ENCODE measurements around the gene ICE2.

DNA sequence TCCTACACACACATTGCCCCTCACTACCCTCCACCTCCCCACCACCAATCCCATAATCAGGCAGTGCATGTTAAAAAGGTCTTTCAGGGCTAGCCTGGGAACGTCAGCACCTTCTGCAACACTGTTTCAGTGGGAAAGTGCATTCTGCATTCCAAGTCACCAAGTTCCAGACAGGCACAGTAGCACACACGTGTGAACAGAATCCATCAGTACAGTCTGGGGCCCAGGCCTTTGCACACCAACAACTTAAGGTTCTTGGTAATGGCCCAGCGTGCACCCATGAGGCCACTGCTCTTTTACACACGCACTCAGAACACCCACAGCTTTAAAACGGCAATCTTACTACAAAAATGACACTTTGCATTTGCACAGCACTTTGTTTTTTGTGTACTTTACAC is 82.4 kb downstream of the ICE2 start:
- TF ChIP-seq, protein P1, sequence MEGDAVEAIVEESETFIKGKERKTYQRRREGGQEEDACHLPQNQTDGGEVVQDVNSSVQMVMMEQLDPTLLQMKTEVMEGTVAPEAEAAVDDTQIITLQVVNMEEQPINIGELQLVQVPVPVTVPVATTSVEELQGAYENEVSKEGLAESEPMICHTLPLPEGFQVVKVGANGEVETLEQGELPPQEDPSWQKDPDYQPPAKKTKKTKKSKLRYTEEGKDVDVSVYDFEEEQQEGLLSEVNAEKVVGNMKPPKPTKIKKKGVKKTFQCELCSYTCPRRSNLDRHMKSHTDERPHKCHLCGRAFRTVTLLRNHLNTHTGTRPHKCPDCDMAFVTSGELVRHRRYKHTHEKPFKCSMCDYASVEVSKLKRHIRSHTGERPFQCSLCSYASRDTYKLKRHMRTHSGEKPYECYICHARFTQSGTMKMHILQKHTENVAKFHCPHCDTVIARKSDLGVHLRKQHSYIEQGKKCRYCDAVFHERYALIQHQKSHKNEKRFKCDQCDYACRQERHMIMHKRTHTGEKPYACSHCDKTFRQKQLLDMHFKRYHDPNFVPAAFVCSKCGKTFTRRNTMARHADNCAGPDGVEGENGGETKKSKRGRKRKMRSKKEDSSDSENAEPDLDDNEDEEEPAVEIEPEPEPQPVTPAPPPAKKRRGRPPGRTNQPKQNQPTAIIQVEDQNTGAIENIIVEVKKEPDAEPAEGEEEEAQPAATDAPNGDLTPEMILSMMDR (IDR thresholded peaks at IDR 0.05) = no peak
- TF ChIP-seq POLR2A (IDR thresholded peaks at IDR 0.05) = no peak

Measured in lower leg skin (tissue), 3 donors.